ENCODE data around the gene RNF10. TPM values are rescaled to one million over a fixed set of nuclear protein-coding genes. Genes with fewer than 3 reads are reported as not detected.
"Not testable (repeated sequence)": the region's sequence is repeated elsewhere in the genome, so short reads cannot be mapped to it uniquely, and the experiment has no call there.

RNF10 gene
- total RNA-seq, 1 donor from 2014 or later: 331 TPM

- intact Hi-C loops (cut with DNase I): no loop called here
- DNase-seq (ENCODE audit: low spot score) (no peak), ATAC-seq (no peak)
Observed at GRCh38 chr12:120597861-120598260, 63.7 kb downstream of the RNF10 start.

- no peak for ATAC-seq
- intact Hi-C loops (cut with DNase I): no loop called here
- DNase-seq (ENCODE audit: low spot score): no peak
Observed at GRCh38 chr12:120598674-120599463, 64.7 kb downstream of the RNF10 start.

- DNase-seq (ENCODE audit: low spot score) (no peak), ATAC-seq (no peak)
- intact Hi-C loops (cut with DNase I): no loop called here
Observed at GRCh38 chr12:120599672-120600552, 65.8 kb downstream of the RNF10 start.

GRCh38 chr12:120602416-120602815 lies 68.3 kb downstream of the RNF10 start:
- ATAC-seq; intact Hi-C loops (cut with DNase I); DNase-seq (ENCODE audit: low spot score): not testable (repeated sequence)

- no peak for ATAC-seq
- DNase-seq (ENCODE audit: low spot score): no peak
- intact Hi-C loops (cut with DNase I): no loop called here
Observed at GRCh38 chr12:120610560-120610959, 76.4 kb downstream of the RNF10 start.

GRCh38 chr12:120611534-120611933 lies 77.4 kb downstream of the RNF10 start:
- intact Hi-C loops (cut with DNase I); ATAC-seq: not testable (repeated sequence)

GRCh38 chr12:120614848-120615247 lies 80.7 kb downstream of the RNF10 start:
- DNase-seq (ENCODE audit: low spot score) (no peak), ATAC-seq (no peak)
- intact Hi-C loops (cut with DNase I): no loop called here

More at GRCh38 chr12:120611534-120611933, 77.4 kb downstream of the RNF10 start:
- not testable (repeated sequence) for DNase-seq (ENCODE audit: low spot score)

- DNase-seq (ENCODE audit: low spot score); ATAC-seq; intact Hi-C loops (cut with DNase I): not testable (repeated sequence)
Observed at GRCh38 chr12:120617193-120617592, 83.0 kb downstream of the RNF10 start.

GRCh38 chr12:120617767-120618166 lies 83.6 kb downstream of the RNF10 start:
- ATAC-seq; DNase-seq (ENCODE audit: low spot score); intact Hi-C loops (cut with DNase I): not testable (repeated sequence)

GRCh38 chr12:120618954-120619615 lies 84.9 kb downstream of the RNF10 start:
- no peak for DNase-seq (ENCODE audit: low spot score)
- intact Hi-C loops (cut with DNase I): no loop called here
- ATAC-seq: no peak

- no peak for ATAC-seq
- no peak for DNase-seq (ENCODE audit: low spot score)
- intact Hi-C loops (cut with DNase I): no loop called here
Observed at GRCh38 chr12:120620624-120621023, 86.5 kb downstream of the RNF10 start.

GRCh38 chr12:120625557-120626419 lies 91.6 kb downstream of the RNF10 start:
- DNase-seq (ENCODE audit: low spot score): no peak
- no peak for ATAC-seq
- intact Hi-C loops (cut with DNase I): no loop called here

Other genes starting within 250 kb of the RNF10 start
- 15,390 TPM for gene RNU4-2, start 242.5 kb upstream of the RNF10 start, total RNA-seq
- gene RNU4-1, start 241.1 kb upstream of the RNF10 start, total RNA-seq: 1,748 TPM
- 0.76 TPM for gene SIRT4, start 232.0 kb upstream of the RNF10 start, total RNA-seq
- gene PLA2G1B, start 206.6 kb upstream of the RNF10 start, total RNA-seq: not detected
- 2.2 TPM for gene MSI1, start 165.2 kb upstream of the RNF10 start, total RNA-seq
- 165 TPM for gene COX6A1, start 96.2 kb upstream of the RNF10 start, total RNA-seq
- 12.9 TPM for gene TRIAP1, start 88.0 kb upstream of the RNF10 start, total RNA-seq
- gene GATC, start 87.9 kb upstream of the RNF10 start, total RNA-seq: 26.6 TPM
- gene SRSF9, start 64.6 kb upstream of the RNF10 start, total RNA-seq: 99.2 TPM
- 431 TPM for gene DYNLL1, start 38.2 kb upstream of the RNF10 start, total RNA-seq
- 26.4 TPM for gene COQ5, start 5.2 kb upstream of the RNF10 start, total RNA-seq
- gene POP5, start 47.0 kb downstream of the RNF10 start, total RNA-seq: 19.9 TPM
- 2.3 TPM for gene CABP1, start 106.3 kb downstream of the RNF10 start, total RNA-seq
- 86.9 TPM for gene MLEC, start 152.8 kb downstream of the RNF10 start, total RNA-seq
- gene UNC119B, start 176.1 kb downstream of the RNF10 start, total RNA-seq: 22.9 TPM
- 14.2 TPM for gene ACADS, start 191.5 kb downstream of the RNF10 start, total RNA-seq